Glutamatergic neuron (in vitro differentiated cells): Measurements from ENCODE around the gene RIPOR3. TPM values are rescaled to one million over a fixed set of nuclear protein-coding genes. Genes with fewer than 3 reads are reported as not detected.
"Not testable (repeated sequence)": the region's sequence is repeated elsewhere in the genome, so short reads cannot be mapped to it uniquely, and the experiment has no call there.

Source experiments
- DNase-seq: peaks from one replicate; pipeline ENCODE4 v3.0.0; 2022
- H3K27ac Mint-ChIP-seq: one replicate; pipeline ENCODE4 v1.8.0; 2020; ENCODE audit warnings: mild to moderate bottlenecking, mixed read lengths, inconsistent platforms; ENCODE audit not compliant: unreplicated experiment
- H3K27me3 Mint-ChIP-seq: one replicate; pipeline ENCODE4 v1.8.0; 2020; ENCODE audit warnings: mild to moderate bottlenecking, moderate library complexity, mixed read lengths, inconsistent platforms; ENCODE audit not compliant: unreplicated experiment
- H3K36me3 Mint-ChIP-seq: one replicate; pipeline ENCODE4 v1.8.0; 2020; ENCODE audit warnings: mild to moderate bottlenecking, mixed read lengths, inconsistent platforms; ENCODE audit not compliant: unreplicated experiment
- H3K4me1 Mint-ChIP-seq: one replicate; pipeline ENCODE4 v1.8.0; 2020; ENCODE audit warnings: mild to moderate bottlenecking, low read depth, mixed read lengths, inconsistent platforms; ENCODE audit not compliant: unreplicated experiment
- H3K4me3 Mint-ChIP-seq: one replicate; pipeline ENCODE4 v1.8.0; 2020; ENCODE audit warnings: mild to moderate bottlenecking, mixed read lengths, inconsistent platforms; ENCODE audit not compliant: unreplicated experiment
- H3K9me3 Mint-ChIP-seq: one replicate; pipeline ENCODE4 v1.8.0; 2020; ENCODE audit warnings: mild to moderate bottlenecking, moderate library complexity, mixed read lengths, inconsistent platforms; ENCODE audit not compliant: unreplicated experiment
- CTCF ChIP-seq: fragments of 200-600 bp; sonication (generic); IDR thresholded peaks from one replicate; pipeline ENCODE4 v1.5.0; 2021; ENCODE audit not compliant: partially characterized antibody, unreplicated experiment
- total RNA-seq: library from RNA; stranded (reverse); fragmentation: NEBNext Ultra II Directional; extraction: Animal tissue kit (Norgen Biotek cat#: 25700); gene quantifications from one replicate; pipeline ENCODE4 v1.2.1, GENCODE V29; 2021; ENCODE audit not compliant: unreplicated experiment

RIPOR3 gene
- total RNA-seq, 1 donor from 2014 or later: not detected

- H3K27ac Mint-ChIP-seq: no peak overlapping the region
- peaks cover 3% of the 10 kb centered on the region for H3K27me3 Mint-ChIP-seq
- no peaks in the 10 kb centered on the region for H3K36me3 Mint-ChIP-seq
- peaks cover 19% of the 10 kb centered on the region for H3K4me1 Mint-ChIP-seq
- TF ChIP-seq CTCF: no peak
- H3K4me3 Mint-ChIP-seq: no peak overlapping the region
- DNase-seq: no peak
- peaks cover 6% of the 10 kb centered on the region for H3K9me3 Mint-ChIP-seq
Measured at GRCh38 chr20:50624351-50625016, 66.9 kb downstream of the RIPOR3 start.

GRCh38 chr20:50621068-50621665 is 70.2 kb downstream of the RIPOR3 start:
- Mint-ChIP-seq H3K4me1 (peaks cover 10% of the 10 kb centered on the region), H3K27me3 (peaks cover 5% of the 10 kb centered on the region), H3K9me3 (peaks cover 3% of the 10 kb centered on the region), H3K4me3 (no peak overlapping the region), H3K27ac (no peak overlapping the region), H3K36me3 (no peaks in the 10 kb centered on the region)
- no peak for DNase-seq
- TF ChIP-seq CTCF: no peak

- DNase-seq, H3K4me1 Mint-ChIP-seq, H3K27me3 Mint-ChIP-seq, H3K27ac Mint-ChIP-seq, H3K36me3 Mint-ChIP-seq, H3K9me3 Mint-ChIP-seq, H3K4me3 Mint-ChIP-seq: not testable (repeated sequence)
Measured at GRCh38 chr20:50620459-50620858, 70.9 kb downstream of the RIPOR3 start.

DNA sequence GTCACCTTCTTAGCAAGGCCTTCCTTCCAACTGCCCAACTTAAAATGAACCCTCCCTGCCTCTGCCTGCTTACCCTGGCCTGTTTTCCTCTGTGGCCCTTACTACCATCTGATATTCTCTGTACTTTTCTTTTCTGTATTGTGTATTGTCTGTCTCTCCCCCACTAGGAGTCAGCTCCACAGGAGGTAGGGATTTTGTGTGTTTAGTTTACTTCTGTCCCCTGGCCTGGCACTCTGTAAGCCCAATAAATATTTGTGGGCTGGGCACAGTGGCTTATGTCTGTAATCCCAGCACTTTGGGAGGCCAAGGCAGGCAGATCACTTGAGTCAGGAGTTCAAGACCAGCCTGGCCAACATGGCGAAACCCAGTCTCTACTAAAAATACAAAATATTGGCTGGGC is 72.8 kb downstream of the RIPOR3 start:
- TF ChIP-seq CTCF: no peak

GRCh38 chr20:50617022-50617421 is 74.3 kb downstream of the RIPOR3 start:
- DNase-seq: no peak

More for the DNA sequence above, 72.8 kb downstream of the RIPOR3 start:
- Mint-ChIP-seq H3K36me3 (no peaks in the 10 kb centered on the region), H3K27ac (no peak overlapping the region), H3K4me3 (no peak overlapping the region), H3K9me3 (peaks cover 3% of the 10 kb centered on the region), H3K27me3 (peaks cover 5% of the 10 kb centered on the region), H3K4me1 (peaks cover 2% of the 10 kb centered on the region)
- no peak for DNase-seq

More at GRCh38 chr20:50617022-50617421, 74.3 kb downstream of the RIPOR3 start:
- Mint-ChIP-seq H3K27ac (no peak overlapping the region), H3K9me3 (no peaks in the 10 kb centered on the region), H3K27me3 (peaks cover 5% of the 10 kb centered on the region), H3K4me1 (no peaks in the 10 kb centered on the region), H3K36me3 (no peaks in the 10 kb centered on the region), H3K4me3 (no peak overlapping the region)
- TF ChIP-seq CTCF: no peak
